COR-L47 (cell line): ENCODE data around the gene ZDHHC20.

Source experiments
- DNase-seq: peaks from one replicate; lab custom pipeline; 2025; lab: John Stamatoyannopoulos, UW

Gene ZDHHC20

DNA sequence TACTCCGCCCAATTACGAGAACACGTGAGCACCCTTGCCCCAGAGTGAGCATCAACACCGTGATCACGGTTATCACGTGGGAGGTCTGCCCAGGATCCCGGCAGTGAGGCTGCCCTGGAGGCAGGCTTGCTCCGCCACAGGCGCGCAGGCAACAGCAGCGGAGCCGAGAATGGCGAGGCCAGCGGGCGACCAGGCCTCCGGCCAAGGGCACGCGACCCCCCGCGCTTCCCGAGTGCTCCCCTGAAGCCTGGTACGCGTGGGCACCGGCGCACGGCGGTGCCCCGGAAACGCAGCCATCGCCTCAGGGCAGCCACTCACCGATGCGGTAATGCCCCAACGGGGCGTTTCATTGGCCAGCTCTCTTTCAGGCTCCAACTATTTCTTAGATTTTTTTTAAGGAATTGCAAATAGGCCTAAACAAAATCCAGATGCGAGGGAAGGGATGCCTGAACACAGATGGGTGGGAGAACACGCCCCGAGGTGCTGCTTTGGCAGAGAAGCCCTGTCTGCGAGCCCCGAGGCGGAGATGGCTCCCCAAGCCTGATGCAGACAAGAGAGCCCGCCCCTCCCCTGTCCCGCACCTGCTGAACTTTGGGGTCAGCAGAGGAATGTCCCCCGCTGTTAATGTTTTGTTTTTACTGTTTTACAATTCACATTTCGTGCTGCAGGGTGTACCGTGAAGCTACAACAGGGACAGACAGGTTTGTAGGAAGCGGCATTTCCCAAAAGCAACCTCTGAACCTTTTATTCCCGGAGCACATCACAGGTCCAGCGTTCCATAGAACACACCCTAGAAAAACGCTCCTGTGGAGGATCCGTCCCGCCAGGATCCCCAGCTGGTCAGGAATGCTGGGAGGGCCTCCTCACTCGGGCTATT lies 132.7 kb downstream of the ZDHHC20 start:
- DNase-seq, result no peak

DNA sequence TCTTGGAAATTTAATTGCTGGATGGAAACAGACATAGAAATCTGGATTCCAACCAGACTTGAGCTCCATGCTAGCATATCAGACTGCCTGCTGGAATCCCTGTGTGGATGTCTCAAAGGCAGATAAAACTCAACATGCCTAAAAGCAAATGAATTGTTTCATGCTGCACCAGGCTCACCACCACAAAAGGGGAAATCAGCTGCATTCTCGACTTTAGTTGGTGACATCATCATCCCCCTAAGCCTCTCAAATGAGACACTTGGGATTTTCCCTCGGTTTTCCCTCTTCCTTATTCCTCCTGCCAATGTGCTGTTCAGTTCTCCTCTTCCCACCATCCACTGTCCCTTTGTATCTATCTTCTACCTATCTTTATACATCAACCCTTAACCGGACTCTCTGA lies 134.3 kb downstream of the ZDHHC20 start:
- DNase-seq, result no peak

DNA sequence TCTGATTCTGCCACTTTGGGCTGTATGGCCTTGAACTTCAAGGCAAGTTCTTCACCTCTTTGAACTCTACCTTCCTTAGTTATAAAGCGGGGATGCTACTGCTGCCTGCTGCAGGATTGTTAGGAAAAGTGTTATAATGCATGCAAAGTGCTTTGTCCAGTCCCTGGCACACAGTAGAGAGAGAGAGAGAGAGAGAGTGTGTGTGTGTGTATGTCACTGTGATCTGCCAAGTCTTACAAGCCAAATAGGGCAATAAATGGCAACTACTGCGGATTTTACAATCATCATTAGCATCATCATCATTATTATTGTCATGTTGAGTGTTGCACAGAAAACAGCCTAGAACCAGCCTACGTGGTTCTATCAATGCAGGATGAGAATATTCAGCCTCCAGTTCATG lies 136.1 kb downstream of the ZDHHC20 start:
- no peak for DNase-seq
